Osteocyte (in vitro differentiated cells): ENCODE data around the gene ANP32B. TPM values are rescaled to one million over a fixed set of nuclear protein-coding genes. Genes with fewer than 3 reads are reported as not detected.

Experiments
- DNase-seq: peaks from one replicate; pipeline ENCODE4 v3.0.0; 2021; ENCODE audit warnings: mixed read lengths; ENCODE audit not compliant: unreplicated experiment; ENCODE audit errors: extremely low spot score
- H3K27ac Mint-ChIP-seq: one replicate; pipeline ENCODE4 v1.8.0; 2021; ENCODE audit warnings: mild to moderate bottlenecking, mixed read lengths; ENCODE audit not compliant: unreplicated experiment
- H3K27me3 Mint-ChIP-seq: one replicate; pipeline ENCODE4 v1.8.0; 2021; ENCODE audit warnings: mixed read lengths; ENCODE audit not compliant: unreplicated experiment
- H3K36me3 Mint-ChIP-seq: one replicate; pipeline ENCODE4 v1.8.0; 2021; ENCODE audit warnings: mixed read lengths; ENCODE audit not compliant: unreplicated experiment
- H3K4me1 Mint-ChIP-seq: one replicate; pipeline ENCODE4 v1.8.0; 2021; ENCODE audit warnings: mixed read lengths; ENCODE audit not compliant: unreplicated experiment
- H3K4me3 Mint-ChIP-seq: one replicate; pipeline ENCODE4 v1.8.0; 2021; ENCODE audit warnings: mild to moderate bottlenecking, moderate library complexity, mixed read lengths; ENCODE audit not compliant: unreplicated experiment
- H3K9me3 Mint-ChIP-seq: one replicate; pipeline ENCODE4 v1.8.0; 2021; ENCODE audit warnings: mixed read lengths; ENCODE audit not compliant: unreplicated experiment
- CTCF ChIP-seq: fragments of 200-600 bp; sonication (generic); IDR thresholded peaks from 2 replicates; pipeline ENCODE4 v1.5.0; 2021; ENCODE audit warnings: antibody characterized with exemption, mild to moderate bottlenecking, moderate library complexity
- total RNA-seq: library from RNA; stranded (reverse); gene quantifications from 2 replicates; pipeline ENCODE4 v1.2.1, GENCODE V29; 2021

Gene ANP32B
- total RNA-seq, 1 donor from 2014 or later: 114 TPM

GRCh38 chr9:98008764-98009163, 25.6 kb downstream of the ANP32B start:
- H3K4me3 Mint-ChIP-seq: no peak overlapping the region
- no peak for TF ChIP-seq CTCF
- H3K27me3 Mint-ChIP-seq: no peaks in the 10 kb centered on the region
- peaks cover 20% of the 10 kb centered on the region for H3K4me1 Mint-ChIP-seq
- H3K36me3 Mint-ChIP-seq: peaks cover 66% of the 10 kb centered on the region
- no peaks in the 10 kb centered on the region for H3K9me3 Mint-ChIP-seq
- H3K27ac Mint-ChIP-seq: no peak overlapping the region
- no peak for DNase-seq

- Mint-ChIP-seq H3K27me3 (no peaks in the 10 kb centered on the region), H3K4me1 (peaks cover 20% of the 10 kb centered on the region), H3K4me3 (no peak overlapping the region), H3K9me3 (no peaks in the 10 kb centered on the region), H3K27ac (peak overlapping the region; percentile 23), H3K36me3 (peaks cover 67% of the 10 kb centered on the region)
- no peak for DNase-seq
- TF ChIP-seq CTCF: no peak
These were observed 26.3 kb downstream of the ANP32B start for GRCh38 chr9:98009437-98009836.

DNA sequence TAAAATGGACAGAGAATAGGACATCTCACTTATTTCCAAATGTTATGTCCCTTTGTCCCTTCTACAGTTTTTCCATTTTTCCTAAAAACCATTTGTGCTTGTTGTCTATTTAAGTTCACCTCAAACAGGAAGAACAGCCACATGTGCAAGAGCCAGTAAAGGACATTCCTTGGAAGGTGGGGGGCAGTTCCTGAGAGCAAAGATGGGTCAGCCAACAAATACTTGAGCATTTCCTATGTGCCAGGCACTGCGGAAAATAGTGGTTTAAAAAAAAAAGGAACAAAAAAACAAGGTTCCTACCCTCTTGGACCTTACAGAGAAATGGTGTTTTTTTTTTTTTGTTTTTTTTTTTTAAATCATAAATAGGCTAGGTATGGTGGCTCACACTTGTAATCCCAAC, 26.8 kb downstream of the ANP32B start:
- no peak for DNase-seq
- Mint-ChIP-seq H3K9me3 (no peaks in the 10 kb centered on the region), H3K27ac (peak overlapping the region; percentile 23), H3K27me3 (no peaks in the 10 kb centered on the region), H3K36me3 (peaks cover 68% of the 10 kb centered on the region), H3K4me3 (no peak overlapping the region), H3K4me1 (peaks cover 20% of the 10 kb centered on the region)
- TF ChIP-seq CTCF: no peak

DNA sequence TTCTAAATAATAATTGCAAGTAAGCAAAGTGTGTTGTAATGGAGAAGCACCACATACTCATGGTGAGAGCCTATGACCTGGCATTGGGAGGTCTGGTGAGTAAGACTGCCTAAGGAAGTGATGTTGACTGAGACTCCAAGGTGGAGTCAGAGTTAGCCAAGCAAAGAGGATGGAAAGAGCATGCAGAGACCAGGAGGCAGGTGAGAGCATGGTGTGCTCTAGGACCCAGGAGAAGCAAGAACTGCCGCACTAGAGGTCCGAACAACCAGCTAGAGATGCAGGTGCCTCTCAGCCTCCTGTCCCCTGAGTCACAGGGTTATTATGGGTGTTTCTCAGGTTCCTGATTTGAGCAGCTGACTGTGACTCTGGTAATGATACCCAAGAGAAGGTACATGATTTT, 27.3 kb downstream of the ANP32B start:
- Mint-ChIP-seq H3K36me3 (peaks cover 71% of the 10 kb centered on the region), H3K4me1 (peaks cover 20% of the 10 kb centered on the region), H3K9me3 (no peaks in the 10 kb centered on the region), H3K4me3 (no peak overlapping the region), H3K27me3 (no peaks in the 10 kb centered on the region), H3K27ac (peak overlapping the region; percentile 33)
- no peak for DNase-seq
- no peak for TF ChIP-seq CTCF

DNA sequence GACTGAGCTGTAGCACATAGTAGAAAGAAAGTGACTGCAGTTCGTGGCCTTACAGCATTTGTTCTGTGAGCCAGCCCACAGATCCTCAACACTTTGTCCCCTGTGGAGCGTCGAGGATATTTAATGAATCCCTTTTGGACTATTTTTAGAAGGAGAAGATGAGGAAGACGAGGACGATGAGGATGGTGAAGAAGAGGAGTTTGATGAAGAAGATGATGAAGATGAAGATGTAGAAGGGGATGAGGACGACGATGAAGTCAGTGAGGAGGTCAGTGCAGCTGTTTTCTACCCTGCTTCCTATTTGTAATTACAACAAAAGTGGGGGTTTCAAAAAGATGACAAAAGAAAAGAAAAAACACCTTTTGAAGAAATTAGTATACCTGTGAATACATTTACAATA, 28.0 kb downstream of the ANP32B start:
- no peak overlapping the region for H3K27ac Mint-ChIP-seq

More for the DNA sequence above, 28.0 kb downstream of the ANP32B start:
- no peaks in the 10 kb centered on the region for H3K27me3 Mint-ChIP-seq
- H3K36me3 Mint-ChIP-seq: peaks cover 71% of the 10 kb centered on the region
- no peaks in the 10 kb centered on the region for H3K9me3 Mint-ChIP-seq
- no peak for DNase-seq
- H3K4me3 Mint-ChIP-seq: no peak overlapping the region
- H3K4me1 Mint-ChIP-seq: peaks cover 20% of the 10 kb centered on the region
- TF ChIP-seq CTCF: no peak
